Kidney glomerular epithelial cell (primary cell): Measurements from ENCODE around the gene PRELID1.
"Not testable (repeated sequence)": the region's sequence is repeated elsewhere in the genome, so short reads cannot be mapped to it uniquely, and the experiment has no call there.

ENCODE experiments used
- DNase-seq: peaks from one replicate; lab custom pipeline; 2025; lab: John Stamatoyannopoulos, UW

Gene PRELID1

GRCh38 chr5:177300236-177300880, 3.2 kb upstream of the PRELID1 start:
- peak; percentile 23 for DNase-seq

GRCh38 chr5:177300951-177301350, 2.6 kb upstream of the PRELID1 start:
- no peak for DNase-seq

DNA sequence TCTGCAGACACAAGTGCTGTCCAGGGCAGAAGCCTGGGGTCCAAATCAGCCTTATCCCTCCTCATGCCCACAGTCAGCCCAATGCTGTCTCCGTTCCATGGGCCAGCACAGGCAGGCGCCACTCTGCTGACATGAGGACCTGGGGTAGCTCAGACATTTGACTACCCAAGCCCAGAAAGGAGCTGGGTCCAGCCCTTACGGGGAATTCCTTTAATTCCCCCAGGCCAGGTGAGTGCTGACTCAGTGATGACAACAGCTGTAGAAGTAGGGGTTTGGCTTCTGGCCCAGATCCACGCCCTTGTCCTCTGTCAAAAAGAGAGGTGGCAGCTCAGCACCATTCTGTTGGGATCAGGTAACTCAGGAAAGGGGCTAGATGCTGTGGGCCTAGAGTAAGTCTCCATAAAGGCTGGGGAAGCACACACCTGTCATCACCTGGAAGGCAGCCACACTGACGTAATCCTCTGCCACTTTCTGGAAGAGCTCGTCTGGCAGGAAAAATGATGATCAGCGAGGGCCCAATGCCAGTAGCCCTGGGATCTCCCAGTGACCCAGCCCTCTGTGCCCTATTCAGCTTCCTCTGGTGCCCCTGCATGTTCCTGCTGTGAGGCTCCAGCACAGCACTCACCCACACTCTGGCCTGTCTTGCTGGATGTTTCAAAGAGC, 2.0 kb upstream of the PRELID1 start:
- DNase-seq: no peak

- DNase-seq: no peak
These were observed 1.1 kb upstream of the PRELID1 start for GRCh38 chr5:177302354-177303110.

- DNase-seq: no peak
These were observed 359 bp downstream of the PRELID1 start for GRCh38 chr5:177303925-177304391.

GRCh38 chr5:177304392-177305119, 957 bp downstream of the PRELID1 start:
- no peak for DNase-seq

- DNase-seq: not testable (repeated sequence)
These were observed 2.6 kb downstream of the PRELID1 start for GRCh38 chr5:177306103-177306640.

DNA sequence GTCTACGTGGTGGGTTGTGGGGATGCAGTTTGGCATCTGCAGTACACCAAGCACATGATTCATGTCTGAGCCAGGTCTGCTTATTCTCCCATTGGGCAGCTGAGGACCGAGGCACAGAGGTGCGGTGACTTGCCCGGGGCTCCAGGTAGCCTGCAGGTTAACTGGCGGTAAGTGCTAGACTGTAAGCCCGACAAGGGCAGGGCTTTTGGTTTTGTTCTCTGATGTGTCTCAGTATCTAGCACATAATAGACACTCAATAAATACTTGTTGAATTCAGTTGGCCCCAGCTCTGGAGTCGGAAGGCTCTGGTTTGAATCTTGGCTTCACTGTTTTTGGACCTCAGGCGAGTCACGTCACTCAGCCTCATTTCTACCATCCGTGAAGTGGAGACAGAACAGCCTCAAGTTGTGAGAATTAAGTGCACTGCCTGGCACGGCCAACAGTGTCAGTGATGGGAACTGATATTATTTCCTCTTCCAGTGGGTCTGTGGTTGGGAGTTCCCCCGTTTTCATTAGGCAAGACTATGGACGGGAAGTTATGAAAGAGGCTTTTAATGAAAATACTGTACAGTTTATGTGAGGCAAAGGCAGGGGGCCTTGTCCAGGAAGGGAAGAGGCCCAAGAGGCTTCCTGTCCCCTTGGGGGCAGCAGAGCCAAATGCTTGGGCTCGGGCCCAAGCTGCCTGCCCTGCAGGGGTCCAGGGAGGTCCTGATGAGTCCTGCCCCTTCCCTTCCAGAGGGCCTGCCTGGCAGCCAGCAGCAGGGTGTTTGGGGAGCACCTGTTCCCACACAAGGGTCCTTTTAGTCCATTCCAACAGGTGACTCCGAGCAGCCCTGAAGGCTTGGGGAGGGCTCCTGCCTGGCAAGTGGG, 3.3 kb downstream of the PRELID1 start:
- DNase-seq: no peak

DNA sequence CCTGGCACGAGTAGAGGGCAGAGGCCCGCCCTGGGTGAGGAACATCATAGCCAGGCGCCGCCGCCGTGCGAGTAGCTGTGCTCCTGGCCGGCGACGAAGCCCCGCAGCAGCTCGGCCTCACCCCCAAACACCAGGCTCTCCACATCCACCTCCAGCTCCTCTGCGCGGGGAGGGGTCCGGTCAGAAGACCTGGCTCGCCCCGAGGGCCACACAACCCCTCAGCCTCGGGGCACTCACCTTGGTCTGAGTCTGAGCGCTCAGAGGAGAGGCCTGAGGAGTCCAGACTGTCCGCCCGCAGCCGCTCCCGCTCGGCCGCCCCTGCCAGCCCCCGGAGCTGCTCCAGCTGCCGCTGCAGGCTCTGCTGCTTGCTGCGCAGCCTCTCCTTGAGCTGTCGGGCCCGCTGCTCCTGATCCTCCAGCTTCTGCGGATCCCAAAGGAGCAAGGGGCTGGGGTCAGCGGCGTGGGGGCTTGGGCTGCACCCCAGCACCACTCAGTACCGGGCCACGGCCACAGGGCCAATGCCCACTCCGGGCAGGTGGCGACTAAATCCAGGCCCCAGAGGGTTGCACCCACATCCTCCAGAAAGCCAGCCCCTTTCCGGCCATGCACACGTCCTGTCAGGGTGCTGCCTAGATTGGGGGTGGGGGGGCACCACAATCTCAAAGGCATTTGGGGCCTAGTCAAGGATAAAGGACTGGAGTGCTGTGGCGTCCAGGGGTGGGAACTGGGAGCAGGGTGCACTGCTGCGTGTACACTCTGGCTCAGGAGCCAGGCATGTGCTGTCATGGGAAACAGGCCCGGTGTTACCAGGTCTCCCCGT, 4.2 kb downstream of the PRELID1 start:
- no peak for DNase-seq

DNA sequence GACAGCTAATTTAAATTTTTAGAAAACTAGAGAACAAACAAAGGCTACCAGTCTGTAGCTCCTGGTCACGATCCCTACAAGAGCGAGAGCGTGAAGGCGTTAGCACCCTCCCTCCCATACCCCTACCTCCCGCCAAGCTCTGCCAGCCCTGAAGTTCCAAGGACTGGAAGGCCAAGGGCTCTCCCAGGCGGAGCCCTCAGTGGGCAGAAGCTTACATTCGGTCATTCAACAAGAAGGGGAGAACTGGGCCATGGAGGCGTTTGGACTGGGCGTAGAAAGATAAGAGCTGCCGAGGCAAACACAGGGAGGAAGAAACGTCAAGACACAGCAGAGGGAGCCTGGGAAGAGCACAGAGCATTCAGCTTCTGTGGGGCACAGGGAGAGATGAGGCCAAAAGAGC, 5.1 kb downstream of the PRELID1 start:
- no peak for DNase-seq

GRCh38 chr5:177309351-177310191, 6.0 kb downstream of the PRELID1 start:
- DNase-seq: peak; percentile 69

- no peak for DNase-seq
These were observed 6.7 kb downstream of the PRELID1 start for GRCh38 chr5:177310332-177310731.

DNA sequence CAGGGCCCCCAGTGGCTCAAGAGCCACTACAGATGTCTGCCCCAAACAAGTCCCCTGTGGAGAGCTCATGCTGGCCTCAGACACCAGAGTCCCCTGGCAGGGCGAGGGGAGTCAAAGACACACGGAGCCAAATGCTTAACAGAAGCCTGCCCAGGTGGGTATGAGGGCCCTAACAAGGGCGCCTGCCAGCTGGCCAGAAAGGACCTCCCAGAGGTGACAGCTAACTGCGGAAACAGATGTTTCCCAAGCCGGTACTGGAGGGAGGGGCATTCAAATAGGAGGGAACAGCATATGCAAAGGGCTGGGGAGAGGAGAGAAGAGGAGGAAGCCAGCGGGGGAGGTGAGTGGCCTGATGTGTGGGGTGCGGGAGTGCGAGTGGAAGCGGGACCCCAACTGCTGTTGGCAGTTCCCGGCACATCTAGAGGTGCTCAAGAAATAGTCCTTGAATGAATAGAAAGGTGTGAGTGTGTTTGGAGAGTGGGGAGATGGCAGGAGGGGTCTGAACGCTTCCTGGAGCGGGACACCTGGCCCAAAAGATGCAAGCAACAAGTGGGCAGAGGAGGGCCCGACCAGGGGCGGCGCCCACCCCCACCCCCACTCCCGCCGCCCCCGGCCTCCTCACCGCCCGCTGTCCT, 7.3 kb downstream of the PRELID1 start:
- DNase-seq: no peak

GRCh38 chr5:177311392-177311722, 7.8 kb downstream of the PRELID1 start:
- DNase-seq: no peak

DNA sequence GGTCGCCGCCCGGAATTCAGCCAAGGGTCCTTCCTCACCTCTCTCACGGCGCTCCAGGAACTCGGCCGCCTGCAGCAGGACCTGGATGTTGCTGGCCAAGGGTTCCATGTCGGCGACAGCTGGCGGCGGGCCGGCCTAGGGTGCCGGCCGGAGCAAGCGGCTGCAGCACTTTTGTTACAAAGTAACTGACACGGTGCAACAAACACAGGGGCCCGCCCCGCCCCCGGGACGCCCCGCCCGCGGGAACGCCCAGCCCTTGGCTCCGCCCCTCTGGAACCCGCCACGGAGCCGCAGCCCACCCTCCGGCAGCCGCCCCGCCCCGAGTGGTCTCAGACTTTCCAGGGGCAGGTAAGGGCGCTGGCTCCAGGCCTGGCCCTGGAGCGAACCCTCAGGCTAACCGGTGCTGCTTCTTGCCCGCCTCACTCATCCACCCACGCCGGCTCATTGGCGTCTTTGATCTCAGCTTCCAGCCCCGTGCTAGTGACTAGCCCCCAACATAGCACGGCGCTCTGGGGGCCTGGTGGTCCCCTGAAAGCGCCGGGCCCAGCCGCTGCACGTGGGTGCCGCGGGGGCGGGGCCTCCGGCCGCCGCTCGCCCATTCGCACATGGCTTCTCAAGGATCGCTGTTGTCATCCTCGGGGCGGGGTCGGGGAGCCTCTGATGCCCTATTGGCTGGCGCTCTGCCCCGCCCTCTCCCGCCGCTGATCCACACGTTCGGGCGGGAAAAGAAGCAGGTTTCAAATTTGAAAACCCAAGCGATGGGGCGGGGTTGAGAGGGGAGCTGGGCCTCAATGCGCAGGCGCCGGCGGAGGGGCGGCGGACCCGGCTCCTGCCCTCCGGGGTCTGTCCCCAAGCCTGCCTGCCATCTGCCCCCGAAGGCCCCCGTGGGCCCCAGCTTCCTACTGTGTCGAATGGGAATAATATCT, 8.4 kb downstream of the PRELID1 start, which contains the start of gene MXD3:
TSS of gene MXD3 (minus strand) at position 176 of the 926 bp plus-strand sequence. CDS start at position 108, 68 bp downstream.
- peak; percentile 95 for DNase-seq

DNA sequence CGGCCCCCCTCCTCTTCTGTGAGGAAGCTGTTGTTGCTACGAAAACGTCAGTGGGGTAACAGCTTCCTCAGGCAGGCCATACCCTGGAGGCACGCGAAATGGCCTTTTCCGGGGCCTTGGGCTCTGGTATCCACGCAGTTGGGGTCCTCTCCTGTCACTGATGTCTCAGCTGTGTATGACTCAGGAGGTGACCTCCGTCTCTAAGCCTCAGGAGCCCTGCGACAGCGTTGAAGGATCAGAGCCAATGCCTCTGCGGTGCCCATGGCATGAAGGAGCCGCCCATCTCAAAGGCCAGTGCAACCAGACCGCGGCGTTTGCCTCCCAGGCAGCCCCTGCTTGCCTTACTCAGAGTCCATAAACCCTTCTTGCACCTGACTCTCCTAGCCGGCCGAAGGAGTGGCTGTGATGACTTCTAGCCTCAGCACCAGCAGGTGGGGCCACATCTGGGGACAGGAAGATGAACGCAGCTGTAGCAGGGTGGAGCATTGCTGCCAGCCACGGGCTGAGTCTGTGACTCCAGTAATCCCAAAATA, 9.1 kb downstream of the PRELID1 start:
- no peak for DNase-seq

GRCh38 chr5:177313561-177314259, 10.1 kb downstream of the PRELID1 start:
- DNase-seq: no peak
